HG02642 (cell line): ENCODE results near the gene FIG4.
"Not testable (repeated sequence)": the region's sequence is repeated elsewhere in the genome, so short reads cannot be mapped to it uniquely, and the experiment has no call there.

Experiments
- ATAC-seq: cut with Tn5 transposase; IDR thresholded peaks from one replicate; pipeline ENCODE4 v1.9.1; 2021; ENCODE audit warnings: mild to moderate bottlenecking; ENCODE audit not compliant: unreplicated experiment, poor library complexity

The FIG4 gene

GRCh38 chr6:109701774-109702173, 10.7 kb downstream of the FIG4 start:
- no peak for ATAC-seq

- no peak for ATAC-seq
These were observed 11.7 kb downstream of the FIG4 start for GRCh38 chr6:109702791-109703190.

GRCh38 chr6:109705258-109705657, 14.2 kb downstream of the FIG4 start:
- ATAC-seq, result peak; percentile 91

GRCh38 chr6:109706513-109706912, 15.4 kb downstream of the FIG4 start:
- no peak for ATAC-seq

GRCh38 chr6:109708099-109708498, 17.0 kb downstream of the FIG4 start:
- not testable (repeated sequence) for ATAC-seq

- no peak for ATAC-seq
These were observed 22.0 kb downstream of the FIG4 start for GRCh38 chr6:109713097-109713496.

GRCh38 chr6:109714166-109714565, 23.1 kb downstream of the FIG4 start:
- no peak for ATAC-seq

- no peak for ATAC-seq
These were observed 23.5 kb downstream of the FIG4 start for GRCh38 chr6:109714611-109715010.

- ATAC-seq, result no peak
These were observed 24.5 kb downstream of the FIG4 start for GRCh38 chr6:109715616-109716015.

GRCh38 chr6:109717971-109718370, 26.9 kb downstream of the FIG4 start:
- ATAC-seq, result no peak

GRCh38 chr6:109718991-109719390, 27.9 kb downstream of the FIG4 start:
- ATAC-seq, result no peak

- ATAC-seq, result no peak
These were observed 29.2 kb downstream of the FIG4 start for GRCh38 chr6:109720311-109720710.

GRCh38 chr6:109722011-109722410, 30.9 kb downstream of the FIG4 start:
- no peak for ATAC-seq

- ATAC-seq, result no peak
These were observed 31.6 kb downstream of the FIG4 start for GRCh38 chr6:109722564-109723254.

GRCh38 chr6:109725250-109725649, 34.2 kb downstream of the FIG4 start:
- not testable (repeated sequence) for ATAC-seq

GRCh38 chr6:109736273-109737025, 45.4 kb downstream of the FIG4 start:
- ATAC-seq, result no peak

GRCh38 chr6:109738255-109738654, 47.2 kb downstream of the FIG4 start:
- ATAC-seq, result no peak

GRCh38 chr6:109738667-109739066, 47.6 kb downstream of the FIG4 start:
- no peak for ATAC-seq

GRCh38 chr6:109739686-109740085, 48.6 kb downstream of the FIG4 start:
- ATAC-seq, result no peak

GRCh38 chr6:109740787-109741186, 49.7 kb downstream of the FIG4 start:
- no peak for ATAC-seq

GRCh38 chr6:109743739-109744138, 52.6 kb downstream of the FIG4 start:
- ATAC-seq, result no peak

- ATAC-seq, result not testable (repeated sequence)
These were observed 53.7 kb downstream of the FIG4 start for GRCh38 chr6:109744779-109745178.
